HG03103 (cell line): ENCODE results near the gene ACOT13.
A peak's percentile ranks its signal among the peaks of the same experiment; 100 is the strongest.
"Not testable (repeated sequence)": the region's sequence is repeated elsewhere in the genome, so short reads cannot be mapped to it uniquely, and the experiment has no call there.

Experiments
- ATAC-seq: cut with Tn5 transposase; IDR thresholded peaks from one replicate; pipeline ENCODE4 v1.9.1; 2021; ENCODE audit warnings: low read depth; ENCODE audit not compliant: unreplicated experiment

ACOT13 gene

DNA sequence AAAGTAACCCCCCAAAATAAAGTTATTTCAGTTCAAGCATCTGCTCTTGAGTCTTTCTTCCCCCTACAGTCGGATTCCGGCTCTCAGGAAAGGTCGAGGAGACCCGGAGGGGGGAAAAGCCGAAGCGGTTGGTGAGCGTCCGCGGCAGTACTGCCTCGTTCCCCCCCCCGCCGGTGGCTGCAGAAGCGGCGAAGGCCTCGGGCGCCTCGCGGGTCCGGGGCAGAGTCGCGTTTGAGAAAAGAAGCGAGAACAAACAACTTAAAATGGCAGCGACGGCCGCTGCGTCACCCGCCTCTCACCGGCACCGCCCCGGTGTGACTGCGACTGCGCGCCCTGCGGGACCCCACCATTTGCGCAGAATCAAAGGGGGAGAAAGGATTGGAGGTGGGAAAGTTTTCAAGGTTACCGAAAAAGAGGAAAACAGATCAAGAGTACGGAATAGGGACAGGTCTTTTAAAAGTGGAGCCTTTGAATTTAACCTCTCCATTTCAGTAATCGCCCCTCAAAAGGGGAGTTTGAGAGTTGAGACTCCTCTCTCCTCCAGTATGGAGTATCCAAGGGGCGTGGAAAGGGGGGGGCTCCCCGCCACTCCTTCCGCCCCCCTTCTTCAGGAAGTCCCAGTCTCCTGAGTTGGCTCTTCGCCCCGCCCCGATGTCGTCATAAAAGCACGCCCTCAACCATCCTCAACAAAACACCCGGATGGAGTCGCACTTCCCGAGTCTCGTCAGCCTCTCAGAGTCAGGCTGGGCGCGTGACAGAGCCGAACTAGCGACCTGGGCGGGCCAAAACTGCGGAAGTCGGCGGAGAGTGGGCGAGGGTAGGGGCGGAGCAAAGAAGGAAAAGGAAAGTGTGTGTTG, 54.0 kb downstream of the ACOT13 start:
- peak; percentile 85 for ATAC-seq

DNA sequence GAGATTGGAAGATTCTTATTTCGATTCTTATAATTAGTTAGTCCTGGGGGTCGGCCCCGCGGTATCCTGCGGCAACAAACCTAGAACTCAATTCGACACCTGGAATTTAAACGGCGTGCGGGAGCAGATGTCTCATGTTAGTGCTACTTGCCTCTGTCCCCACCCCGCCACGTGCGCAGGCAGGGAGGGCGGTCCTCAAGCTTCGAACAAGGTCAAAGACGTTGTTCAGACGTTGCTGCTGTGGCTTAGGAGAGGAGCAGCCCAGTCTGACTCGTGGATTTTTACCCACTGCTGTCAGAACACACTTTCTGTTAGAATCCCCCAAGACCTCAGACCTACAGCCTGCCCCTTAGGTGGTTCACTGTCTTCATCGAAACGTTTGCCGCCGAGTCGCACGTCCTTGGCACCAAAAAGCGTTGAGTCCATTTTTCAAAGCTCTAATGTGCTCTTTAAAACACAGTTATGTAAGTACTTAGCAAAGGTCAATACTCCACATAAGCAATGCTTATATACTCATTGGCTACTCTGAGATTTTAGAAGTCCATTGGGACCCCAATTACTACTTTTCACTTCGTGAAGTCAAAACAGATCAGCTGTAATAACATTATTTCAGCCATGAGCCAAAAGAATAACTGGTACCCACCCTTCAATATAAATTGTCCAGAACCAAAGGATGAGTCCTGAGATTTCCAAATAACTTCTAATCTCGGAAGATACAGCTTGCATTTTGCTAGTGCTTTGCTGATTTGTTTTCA, 54.8 kb downstream of the ACOT13 start:
- ATAC-seq = peak; percentile 46

DNA sequence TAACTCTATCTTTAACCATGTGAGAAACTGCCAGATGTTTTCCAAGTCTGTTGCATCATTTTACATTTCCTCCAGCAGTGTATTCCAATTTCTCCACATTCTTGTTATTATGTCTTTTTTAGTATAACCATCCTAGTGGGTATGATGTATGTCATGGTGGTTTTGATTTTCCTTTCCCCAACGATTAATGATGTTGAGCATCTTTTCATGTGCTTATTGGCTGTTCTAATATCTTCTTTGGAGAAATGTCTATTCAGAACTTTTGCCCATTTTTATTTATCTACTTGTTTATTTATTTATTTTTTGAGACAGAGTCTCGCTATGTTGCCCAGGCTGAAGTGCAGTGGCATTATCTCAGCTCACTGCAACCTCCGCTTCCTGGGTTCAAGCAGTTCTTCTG, 56.4 kb downstream of the ACOT13 start:
- ATAC-seq = no peak

DNA sequence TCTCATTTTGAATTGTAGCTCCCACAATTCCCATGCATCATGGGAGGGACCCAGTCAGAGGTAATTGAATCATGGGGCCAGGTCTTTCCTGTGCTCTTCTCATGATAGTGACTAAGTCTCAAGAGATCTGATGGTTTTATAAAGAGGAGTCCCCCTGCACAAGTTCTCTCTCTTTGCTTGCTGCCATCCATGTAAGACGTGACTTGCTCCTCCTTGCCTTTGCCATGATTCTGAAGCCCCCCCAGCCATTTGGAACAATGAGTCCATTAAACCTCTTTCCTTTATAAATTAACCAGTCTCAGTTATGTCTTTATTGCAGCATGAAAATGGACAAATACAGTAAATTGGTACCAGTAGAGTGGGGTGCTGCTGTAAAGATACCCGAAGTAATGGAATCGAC, 63.8 kb downstream of the ACOT13 start:
- ATAC-seq = not testable (repeated sequence)

DNA sequence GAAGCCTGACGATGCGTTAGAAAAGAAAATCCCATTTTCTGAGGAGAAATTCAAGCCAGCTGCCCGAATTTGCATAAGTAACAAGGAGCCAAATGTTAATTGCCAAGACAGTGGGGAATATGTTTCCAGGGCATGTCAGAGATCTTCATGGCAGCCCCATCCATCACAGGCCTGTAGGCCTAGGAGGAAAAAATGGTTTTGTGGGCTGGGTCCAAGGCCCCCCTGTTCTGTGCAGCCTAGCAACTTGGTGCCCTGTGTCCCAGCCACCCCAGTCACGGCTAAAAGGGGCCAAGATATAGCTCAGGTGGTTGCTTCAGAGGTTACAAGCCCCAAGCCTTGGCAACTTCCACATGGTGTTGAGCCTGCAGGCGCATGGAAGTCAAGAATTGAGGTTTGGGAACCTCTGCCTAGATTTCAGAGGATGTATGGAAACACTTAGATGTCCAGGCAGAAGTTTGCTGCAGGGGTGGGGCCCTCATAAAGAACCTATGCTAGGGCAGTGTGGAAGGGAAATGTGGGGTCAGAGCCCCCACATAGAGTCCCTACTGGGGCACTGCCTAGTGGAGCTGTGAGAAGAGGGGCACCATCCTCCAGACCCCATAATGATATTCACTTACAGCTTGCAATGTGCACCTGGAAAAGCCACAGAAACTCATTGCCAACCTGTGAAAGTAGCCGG, 64.7 kb downstream of the ACOT13 start:
- ATAC-seq = not testable (repeated sequence)

DNA sequence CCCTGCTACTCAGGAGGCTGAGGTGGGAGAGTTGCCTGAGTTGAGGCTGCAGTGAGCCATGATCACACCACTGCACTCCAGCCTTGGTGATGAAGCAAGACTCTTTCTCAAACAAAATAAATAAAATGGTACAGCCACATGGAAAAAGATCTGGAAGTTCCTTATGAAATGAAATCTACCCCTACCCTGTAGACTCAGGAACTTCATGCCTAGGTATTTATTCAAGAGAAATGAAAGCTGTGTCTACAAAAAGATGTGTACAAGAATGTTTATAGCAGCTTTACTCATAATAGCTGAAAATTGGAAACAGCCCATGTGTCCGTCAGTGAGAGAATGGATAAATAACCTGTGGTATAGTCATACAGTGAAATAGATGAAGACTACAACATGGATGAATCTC, 67.3 kb downstream of the ACOT13 start:
- no peak for ATAC-seq

DNA sequence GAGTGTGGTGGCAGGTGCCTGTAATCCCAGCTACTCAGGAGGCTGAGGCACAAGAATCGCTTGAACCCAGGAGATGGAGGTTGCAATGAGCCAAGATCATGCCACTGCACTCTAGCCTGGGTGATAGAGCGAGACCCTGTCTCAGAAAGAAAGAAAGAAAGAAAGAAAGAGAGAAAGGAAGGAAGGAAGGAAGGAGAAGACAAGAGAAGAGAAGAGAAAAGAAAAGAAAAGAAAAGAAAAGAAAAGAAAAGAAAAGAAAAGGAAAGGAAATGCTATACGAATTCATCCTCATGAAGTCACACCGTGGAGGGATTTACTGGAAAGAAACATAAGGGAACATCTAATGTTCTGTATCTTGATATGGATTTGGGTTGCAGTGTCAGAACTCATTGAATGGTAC, 67.8 kb downstream of the ACOT13 start:
- not testable (repeated sequence) for ATAC-seq

DNA sequence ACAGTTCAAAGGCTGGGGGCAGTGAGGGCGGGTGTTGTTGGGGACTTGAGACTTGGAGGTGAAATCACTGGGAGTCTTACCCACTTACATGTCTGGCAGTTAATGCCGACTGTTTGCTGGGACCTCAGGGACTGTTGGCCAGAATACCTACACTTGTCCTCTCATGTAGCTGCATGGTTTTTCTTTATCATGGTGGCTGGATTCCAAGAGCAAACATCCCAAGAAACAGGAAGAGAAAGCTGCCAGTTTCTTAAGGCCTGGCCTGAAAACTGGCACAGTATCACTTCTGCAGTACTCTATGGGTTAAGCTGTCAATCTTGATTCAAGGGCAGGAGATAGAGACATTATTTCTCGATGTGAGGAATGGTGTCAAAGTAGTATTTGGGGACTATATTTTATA, 71.9 kb downstream of the ACOT13 start:
- ATAC-seq = no peak

DNA sequence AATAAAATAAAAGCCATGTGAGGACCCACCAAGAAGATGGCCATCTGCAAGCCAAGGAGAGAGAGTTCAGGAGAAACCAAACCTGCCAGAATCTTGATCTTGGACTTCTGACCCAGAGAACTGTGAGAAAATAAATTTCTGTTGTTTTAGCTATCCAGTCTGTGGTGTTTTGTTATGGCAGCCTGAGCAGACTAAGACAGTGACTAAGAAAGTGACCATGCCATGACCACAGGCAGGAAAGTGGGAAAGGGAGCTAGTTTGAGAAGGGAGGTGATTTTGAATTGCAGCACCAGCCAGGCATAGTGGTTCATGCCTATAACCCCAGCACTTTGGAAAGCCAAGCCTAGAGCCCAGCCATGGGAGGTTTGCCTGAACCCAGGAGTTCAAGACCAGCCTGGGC, 74.0 kb downstream of the ACOT13 start:
- no peak for ATAC-seq

DNA sequence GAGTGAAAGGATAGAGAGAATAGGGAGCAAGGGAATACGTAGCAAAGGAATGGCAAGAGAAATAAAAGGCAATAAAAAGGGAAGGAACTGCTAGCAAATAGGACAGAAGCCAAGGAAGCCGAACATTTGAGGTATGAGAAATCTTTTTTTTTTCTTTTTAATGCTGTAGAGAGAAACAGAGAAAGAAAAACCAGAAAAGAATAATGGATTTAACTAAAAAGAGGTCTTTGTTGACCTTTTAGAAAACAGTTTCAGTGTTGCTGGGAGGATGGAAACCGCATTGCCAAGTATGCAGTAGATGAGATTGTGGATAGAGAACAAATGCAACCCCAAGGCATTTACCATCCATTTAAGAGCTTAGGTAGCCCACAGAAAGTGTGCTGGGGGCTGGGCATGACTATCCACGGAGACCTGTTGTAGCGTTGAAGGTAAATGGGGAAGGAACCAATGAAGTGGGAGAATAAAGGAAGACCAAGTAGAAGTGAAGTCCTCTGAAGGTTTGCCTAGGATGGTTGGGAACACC, 75.4 kb downstream of the ACOT13 start:
- no peak for ATAC-seq

DNA sequence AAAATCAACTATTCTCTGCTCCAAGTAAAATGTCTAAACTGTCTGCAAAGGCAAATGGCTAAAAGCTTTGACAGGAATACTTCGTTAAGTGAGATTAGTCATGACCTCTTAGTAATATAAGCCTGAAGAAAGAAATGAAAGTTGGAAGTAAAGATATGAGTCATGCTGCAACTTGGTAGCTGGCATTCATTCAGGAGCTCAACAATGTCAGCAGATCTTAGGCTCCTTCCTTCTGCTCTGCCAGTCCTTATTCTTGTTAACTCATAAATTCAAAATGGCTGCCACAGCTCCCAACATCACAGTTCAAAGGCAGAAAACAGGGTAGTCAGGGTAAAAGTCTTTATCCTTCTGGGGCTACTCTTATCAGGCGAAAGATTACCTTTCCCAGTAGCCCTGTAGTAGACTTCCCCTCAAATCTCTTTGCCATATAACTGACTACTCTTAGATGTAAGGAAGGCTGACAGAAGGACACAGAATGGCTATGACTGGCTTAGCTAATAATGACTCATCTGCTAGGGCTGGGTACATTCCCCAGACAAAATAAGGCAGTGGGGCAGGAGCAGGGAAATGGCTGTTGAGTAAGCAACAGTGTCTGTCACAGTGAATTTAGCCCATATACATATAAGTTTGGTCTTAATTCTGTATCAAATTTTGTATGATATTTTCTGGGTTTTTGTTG, 76.5 kb downstream of the ACOT13 start:
- ATAC-seq = peak; percentile 71

DNA sequence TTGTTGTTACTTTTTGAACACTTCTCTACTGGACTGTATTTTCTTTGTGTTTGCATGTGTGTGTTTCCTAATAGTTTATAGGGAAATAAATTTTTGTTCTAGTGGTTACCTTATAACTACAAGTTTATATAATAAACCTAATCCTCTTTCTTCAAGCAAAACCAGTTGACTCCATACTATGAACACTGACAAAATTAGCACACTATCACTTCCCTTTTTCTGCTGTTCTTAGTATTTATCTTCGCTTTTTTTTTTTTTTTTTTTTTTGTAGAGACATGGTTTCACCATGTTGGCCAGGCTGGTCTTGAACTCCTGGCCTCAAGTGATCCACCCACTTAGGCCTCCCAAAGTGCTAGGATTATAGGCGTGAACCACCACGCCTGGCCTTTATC, 77.1 kb downstream of the ACOT13 start:
- ATAC-seq = no peak

DNA sequence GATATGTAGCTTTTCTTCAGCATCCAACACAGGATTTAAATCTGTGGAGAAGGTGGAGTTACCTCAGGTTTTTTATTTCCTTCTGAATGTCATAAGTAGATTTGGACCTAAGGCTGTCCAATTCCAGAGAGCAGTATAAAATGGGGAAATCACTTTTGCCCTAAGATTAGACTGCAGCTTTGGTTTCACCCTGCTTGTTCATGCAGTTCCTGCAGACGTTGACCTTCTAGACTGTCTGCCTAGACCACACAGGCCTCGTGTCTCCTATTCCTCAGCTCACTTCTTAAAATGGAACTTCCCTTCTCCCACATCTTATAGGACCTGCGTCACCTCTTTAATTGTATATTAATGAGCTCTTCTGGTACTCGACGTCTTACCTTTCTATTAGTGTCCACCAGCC, 78.0 kb downstream of the ACOT13 start:
- ATAC-seq = no peak

DNA sequence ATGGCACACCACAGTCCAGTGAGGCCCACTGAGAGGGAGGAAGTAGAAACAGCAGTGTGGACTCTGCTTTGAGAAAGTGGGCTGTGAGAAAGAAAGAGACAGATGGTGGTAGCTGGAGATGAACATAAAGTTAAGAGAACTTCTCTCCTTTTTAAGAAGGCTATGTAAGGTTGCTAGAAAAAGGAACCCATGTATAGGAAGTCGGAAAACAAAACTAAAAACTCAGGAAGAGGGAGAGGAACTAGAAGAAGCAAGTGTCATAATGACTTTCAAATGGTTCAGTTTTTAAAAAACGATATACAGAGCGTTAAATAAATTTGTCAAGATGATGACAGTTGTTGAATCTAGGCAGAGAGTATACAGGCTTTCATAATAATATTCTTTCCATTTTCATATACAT, 82.4 kb downstream of the ACOT13 start:
- ATAC-seq = no peak

DNA sequence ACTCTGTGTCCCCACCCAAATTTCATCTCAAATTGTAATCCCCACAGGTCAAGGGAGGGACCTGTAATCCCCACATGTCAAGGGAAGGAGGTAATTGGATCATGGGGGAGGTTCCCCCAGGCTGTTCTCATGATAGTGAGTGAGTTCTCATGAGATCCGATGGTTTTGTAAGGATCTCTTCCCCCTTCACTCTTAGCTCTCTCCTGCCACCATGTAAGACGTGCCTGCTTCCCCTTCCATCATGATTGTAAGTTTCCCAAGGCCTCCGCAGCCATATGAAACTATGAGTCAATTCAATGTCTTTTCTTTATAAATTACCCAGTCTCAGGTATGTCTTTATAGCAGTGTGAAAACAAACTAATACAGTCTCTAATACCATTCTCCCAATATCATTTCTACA, 84.0 kb downstream of the ACOT13 start:
- ATAC-seq = not testable (repeated sequence)

DNA sequence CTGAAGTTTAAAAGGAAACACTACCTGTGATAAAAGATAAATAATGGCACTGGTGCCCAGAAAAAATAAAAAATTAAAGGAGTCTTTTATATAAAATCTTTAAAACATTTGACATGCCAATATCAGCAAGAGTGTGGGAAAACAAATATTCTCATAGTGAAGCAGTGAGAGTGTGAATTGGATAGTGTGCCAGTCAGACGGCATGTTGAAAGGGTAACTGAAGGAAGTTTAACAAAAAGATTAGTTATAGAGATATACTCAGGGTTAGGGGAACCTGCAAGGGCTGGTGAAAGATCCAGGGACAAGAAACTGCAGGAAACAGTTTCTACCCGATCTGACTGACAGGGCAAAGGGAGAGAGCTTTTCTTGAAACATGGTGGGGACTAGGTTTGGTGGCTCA, 85.6 kb downstream of the ACOT13 start:
- ATAC-seq = no peak

DNA sequence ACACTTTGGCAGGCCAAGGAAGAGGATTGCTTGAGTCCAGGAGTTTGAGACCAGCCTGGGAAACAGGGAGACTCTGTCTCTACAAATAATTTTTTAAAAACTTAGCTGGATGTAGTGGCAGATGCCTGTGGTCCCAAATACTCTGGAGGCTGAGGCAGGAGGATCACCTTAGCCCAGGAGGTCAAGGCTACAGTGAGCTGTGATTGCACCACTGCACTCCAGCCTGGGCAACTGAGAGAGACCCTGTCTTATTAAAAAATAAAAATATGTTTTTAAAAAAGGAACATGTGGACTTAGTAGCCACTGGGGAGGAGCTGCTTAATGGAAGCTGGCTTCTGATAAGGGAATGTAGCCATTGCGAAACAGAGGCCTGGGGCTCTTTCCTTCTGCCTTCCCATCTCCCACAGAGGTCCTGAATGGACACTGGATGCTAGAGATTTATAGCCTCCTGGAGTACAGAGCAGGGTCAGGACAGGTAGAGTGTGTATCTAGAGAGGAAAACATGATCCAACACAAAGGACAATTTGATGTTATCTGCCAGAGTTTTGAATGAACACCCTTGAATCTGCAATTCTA, 86.1 kb downstream of the ACOT13 start:
- ATAC-seq = no peak

DNA sequence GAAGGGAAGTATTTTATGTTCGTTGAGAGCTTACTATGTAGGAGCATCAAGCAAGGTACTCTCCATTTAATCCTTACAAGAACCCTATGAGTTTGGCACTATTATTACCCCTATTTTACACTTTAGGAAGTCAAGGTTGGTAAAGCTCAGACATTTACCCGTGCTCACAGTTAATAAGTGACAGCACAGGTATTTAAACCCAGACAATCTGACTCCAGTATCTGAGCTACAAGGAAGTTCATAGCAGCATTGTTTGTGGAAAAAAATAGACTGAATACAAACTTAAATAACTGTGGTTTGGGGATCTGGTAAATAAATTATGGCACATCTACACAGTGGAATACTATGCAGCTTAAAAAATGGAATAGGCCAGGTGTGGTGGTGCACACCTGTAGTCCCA, 86.7 kb downstream of the ACOT13 start:
- no peak for ATAC-seq

DNA sequence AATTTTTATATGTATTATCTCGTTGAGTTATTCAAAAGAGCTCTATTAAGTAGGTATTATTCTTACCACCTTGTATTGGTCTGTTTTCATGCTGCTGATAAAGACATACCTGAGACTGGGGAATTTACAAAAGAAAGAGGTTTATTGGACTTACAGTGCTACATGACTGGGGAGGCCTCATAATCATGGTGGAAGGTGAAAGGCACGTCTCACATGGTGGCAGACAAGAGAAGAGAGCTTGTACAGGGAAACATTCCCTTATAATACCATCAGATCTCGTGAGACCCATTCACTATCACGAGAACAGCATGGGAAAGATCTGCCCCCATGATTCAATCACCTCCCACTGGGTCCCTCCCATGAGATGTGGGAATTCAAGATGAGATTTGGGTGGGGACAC, 87.5 kb downstream of the ACOT13 start:
- ATAC-seq = not testable (repeated sequence)
